ENCODE data around the gene UPK3BL1. TPM values are rescaled to one million over a fixed set of nuclear protein-coding genes. Genes with fewer than 3 reads are reported as not detected.

The UPK3BL1 gene
- total RNA-seq = 8.3 and 10.3 TPM in 2 replicates

GRCh38 chr7:102642691-102643090 is at the start of gene UPK3BL1:
Gene UPK3BL1, minus strand, starts transcription at chr7:102642791. Its CDS starts 50 bp downstream, at chr7:102642741.

GRCh38 chr7:102671166-102671955 is 28.8 kb upstream of the UPK3BL1 start, which contains the start of gene POLR2J2:
Gene POLR2J2, minus strand, starts transcription at chr7:102671663. Its CDS starts 62 bp downstream, at chr7:102671601.

DNA sequence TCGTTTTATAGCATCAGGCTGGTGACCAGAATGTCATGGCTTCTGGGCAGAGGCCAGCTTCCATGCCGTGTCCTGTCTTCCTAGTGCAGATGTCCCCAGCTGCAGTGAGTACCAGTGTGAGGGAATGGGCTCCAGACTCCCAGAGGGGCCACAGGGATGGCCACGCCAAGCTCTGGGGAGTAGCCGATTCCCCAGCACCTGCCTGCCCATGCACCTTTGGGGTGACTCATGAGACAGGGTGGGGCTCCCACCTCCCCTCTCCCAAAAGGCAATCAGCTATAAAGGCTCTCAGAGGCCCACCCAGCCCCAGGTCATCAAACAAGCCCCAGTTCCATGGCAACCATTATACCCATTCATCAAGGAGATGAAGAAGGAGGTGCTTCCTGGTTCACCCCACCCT is 7.3 kb upstream of the UPK3BL1 start, which contains the start of gene SPDYE2B:
SPDYE2B (plus strand) TSS at position 396 of the 400 bp plus-strand sequence. CDS start 2,030 bp downstream, outside the sequence.

DNA sequence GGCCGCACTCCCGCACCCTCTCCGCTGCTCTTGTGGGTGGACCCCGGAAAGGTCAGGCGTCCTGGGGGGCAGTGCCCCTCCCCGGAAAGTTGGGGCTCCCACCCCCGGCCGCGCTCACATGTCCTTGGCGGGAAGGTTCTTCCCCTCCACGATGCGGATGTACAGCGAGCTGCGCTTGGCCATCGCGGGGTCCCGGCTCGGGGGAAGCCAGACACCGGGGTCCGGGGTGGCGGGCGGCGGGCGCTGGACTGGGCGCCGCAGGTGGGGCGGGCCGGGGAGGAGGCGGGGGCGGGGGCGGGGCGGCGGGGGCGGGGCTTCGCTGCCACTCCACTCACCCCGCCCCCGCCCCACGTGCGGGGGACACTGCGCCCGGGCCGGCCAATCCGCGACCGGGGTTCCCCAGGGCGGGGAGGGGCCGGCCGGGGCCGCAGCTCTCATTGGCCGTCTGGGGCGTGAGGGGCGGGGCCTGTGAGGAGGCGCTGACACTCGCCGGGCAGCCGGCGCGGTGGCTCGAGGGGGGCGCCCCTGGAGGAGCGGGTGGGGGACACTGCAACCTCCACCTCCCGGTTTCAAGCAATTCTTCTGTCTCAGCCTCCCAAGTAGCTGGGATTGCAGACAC is 26.0 kb downstream of the UPK3BL1 start, which contains the start of gene RASA4:
RASA4 (minus strand) TSS at position 250 of the 619 bp plus-strand sequence; CDS start at position 183, 67 bp downstream.

Other genes with a start within 250 kb of the UPK3BL1 start
- 14.4 and 15.7 TPM in 2 replicates for gene PRKRIP1, start 246.4 kb downstream of the UPK3BL1 start, total RNA-seq
- gene ORAI2, start 209.2 kb downstream of the UPK3BL1 start, total RNA-seq = 38.6 and 39.9 TPM in 2 replicates
- gene ALKBH4, start 177.9 kb downstream of the UPK3BL1 start, total RNA-seq = 7.4 and 20.3 TPM in 2 replicates
- 5.6 and 13.9 TPM in 2 replicates for gene LRWD1, start 177.8 kb downstream of the UPK3BL1 start, total RNA-seq
- gene POLR2J, start 163.9 kb downstream of the UPK3BL1 start, total RNA-seq = 26.4 and 27.4 TPM in 2 replicates
- 0.18 and 1.1 TPM in 2 replicates for gene RASA4B, start 125.0 kb downstream of the UPK3BL1 start, total RNA-seq
- gene UPK3BL2, start 99.1 kb downstream of the UPK3BL1 start, total RNA-seq = 0.65 TPM in 1 of 2 replicates, not detected in the other
- not detected in 2 replicates for gene SPDYE2, start 91.6 kb downstream of the UPK3BL1 start, total RNA-seq
- 3.6 and 5.3 TPM in 2 replicates for gene POLR2J3, start 70.2 kb downstream of the UPK3BL1 start, total RNA-seq
- 1.3 and 12.0 TPM in 2 replicates for gene RASA4, start 26.0 kb downstream of the UPK3BL1 start, total RNA-seq
- gene SPDYE2B, start 7.5 kb upstream of the UPK3BL1 start, total RNA-seq = not detected in 2 replicates
- 1.6 TPM in 1 of 2 replicates, not detected in the other for gene POLR2J2, start 28.9 kb upstream of the UPK3BL1 start, total RNA-seq
- gene FAM185A, start 106.2 kb upstream of the UPK3BL1 start, total RNA-seq = 3.1 and 5.5 TPM in 2 replicates